Measurements from ENCODE around the gene C17orf113. TPM values are rescaled to one million over a fixed set of nuclear protein-coding genes. Genes with fewer than 3 reads are reported as not detected.

C17orf113 gene
- total and polyA plus RNA-seq, 2 experiments from 2014 or later = 0.29 to 2.1 TPM

DNA sequence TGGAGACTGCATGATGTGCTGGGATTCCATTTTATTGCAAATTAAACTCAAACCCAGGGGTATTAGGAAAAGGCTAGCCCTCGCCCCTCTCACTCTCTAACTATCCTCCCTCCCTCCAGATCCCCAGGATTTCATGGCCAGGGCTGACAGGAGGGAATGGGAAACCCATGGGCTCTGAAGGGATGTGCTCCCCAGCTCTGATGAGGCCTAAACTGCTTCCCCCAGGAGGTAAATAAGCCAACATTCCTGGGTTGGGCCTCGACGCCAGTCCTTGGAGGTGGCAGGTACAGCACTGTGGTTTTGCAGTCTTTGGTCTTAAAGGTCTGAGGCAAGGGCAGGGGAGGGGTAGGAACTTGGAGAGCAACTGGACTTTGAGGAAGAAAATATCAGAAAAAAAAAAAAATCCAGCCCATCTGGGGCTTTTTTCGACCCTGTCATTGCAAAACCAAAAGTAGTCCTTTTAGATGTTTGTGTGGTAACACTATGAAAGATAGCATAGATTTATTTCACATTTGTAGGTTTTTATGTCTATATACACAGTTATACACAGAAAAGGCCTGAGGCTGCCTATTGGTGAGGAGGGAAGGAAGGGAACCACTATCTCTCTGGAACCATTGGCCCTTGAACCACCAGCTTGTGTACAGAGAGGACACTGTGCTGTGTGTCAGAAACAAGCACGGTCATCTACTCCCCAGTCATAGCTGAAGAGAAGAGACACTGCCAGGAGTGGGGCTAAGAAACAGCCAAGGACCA lies 12.0 kb downstream of the C17orf113 start:
- Mint-ChIP-seq H3K4me1 (peaks cover 19% of the 10 kb centered on the region), H3K27me3 (ENCODE audit: insufficient read depth, low read depth, poor library complexity) (peaks cover 5% of the 10 kb centered on the region), H3K27ac (no peak overlapping the region), H3K4me3 (no peak overlapping the region), H3K36me3 (ENCODE audit: low read depth) (no peaks in the 10 kb centered on the region; the same call in 2 of the 3 replicates), H3K9me3 (no peaks in the 10 kb centered on the region)
- Histone ChIP-seq H3F3A (replicated peaks; ENCODE audit: low read depth) (no peaks in the 10 kb centered on the region), H2AFZ (no peak overlapping the region), H4K20me1 (replicated peaks; ENCODE audit: insufficient read depth) (no peaks in the 10 kb centered on the region), H3K36me3 (ENCODE audit: insufficient read depth) (no peaks in the 10 kb centered on the region), H3K9me2 (ENCODE audit: insufficient read depth) (no peaks in the 10 kb centered on the region), H3K4me3 (no peak overlapping the region), H3K27ac (ENCODE audit: low read depth) (0 out of 2 replicates have a peak overlapping the region, but pooled peaks have one; percentile 36), H3K79me2 (replicated peaks; ENCODE audit: insufficient read depth) (no peaks in the 10 kb centered on the region), H3K27me3 (ENCODE audit: insufficient read depth) (no peaks in the 10 kb centered on the region), H3K4me1 (ENCODE audit: insufficient read depth) (no peaks in the 10 kb centered on the region), H3K4me2 (no peak overlapping the region)
- DNase-seq (ENCODE audit: low spot score) = no peak
- TF ChIP-seq, protein P1, sequence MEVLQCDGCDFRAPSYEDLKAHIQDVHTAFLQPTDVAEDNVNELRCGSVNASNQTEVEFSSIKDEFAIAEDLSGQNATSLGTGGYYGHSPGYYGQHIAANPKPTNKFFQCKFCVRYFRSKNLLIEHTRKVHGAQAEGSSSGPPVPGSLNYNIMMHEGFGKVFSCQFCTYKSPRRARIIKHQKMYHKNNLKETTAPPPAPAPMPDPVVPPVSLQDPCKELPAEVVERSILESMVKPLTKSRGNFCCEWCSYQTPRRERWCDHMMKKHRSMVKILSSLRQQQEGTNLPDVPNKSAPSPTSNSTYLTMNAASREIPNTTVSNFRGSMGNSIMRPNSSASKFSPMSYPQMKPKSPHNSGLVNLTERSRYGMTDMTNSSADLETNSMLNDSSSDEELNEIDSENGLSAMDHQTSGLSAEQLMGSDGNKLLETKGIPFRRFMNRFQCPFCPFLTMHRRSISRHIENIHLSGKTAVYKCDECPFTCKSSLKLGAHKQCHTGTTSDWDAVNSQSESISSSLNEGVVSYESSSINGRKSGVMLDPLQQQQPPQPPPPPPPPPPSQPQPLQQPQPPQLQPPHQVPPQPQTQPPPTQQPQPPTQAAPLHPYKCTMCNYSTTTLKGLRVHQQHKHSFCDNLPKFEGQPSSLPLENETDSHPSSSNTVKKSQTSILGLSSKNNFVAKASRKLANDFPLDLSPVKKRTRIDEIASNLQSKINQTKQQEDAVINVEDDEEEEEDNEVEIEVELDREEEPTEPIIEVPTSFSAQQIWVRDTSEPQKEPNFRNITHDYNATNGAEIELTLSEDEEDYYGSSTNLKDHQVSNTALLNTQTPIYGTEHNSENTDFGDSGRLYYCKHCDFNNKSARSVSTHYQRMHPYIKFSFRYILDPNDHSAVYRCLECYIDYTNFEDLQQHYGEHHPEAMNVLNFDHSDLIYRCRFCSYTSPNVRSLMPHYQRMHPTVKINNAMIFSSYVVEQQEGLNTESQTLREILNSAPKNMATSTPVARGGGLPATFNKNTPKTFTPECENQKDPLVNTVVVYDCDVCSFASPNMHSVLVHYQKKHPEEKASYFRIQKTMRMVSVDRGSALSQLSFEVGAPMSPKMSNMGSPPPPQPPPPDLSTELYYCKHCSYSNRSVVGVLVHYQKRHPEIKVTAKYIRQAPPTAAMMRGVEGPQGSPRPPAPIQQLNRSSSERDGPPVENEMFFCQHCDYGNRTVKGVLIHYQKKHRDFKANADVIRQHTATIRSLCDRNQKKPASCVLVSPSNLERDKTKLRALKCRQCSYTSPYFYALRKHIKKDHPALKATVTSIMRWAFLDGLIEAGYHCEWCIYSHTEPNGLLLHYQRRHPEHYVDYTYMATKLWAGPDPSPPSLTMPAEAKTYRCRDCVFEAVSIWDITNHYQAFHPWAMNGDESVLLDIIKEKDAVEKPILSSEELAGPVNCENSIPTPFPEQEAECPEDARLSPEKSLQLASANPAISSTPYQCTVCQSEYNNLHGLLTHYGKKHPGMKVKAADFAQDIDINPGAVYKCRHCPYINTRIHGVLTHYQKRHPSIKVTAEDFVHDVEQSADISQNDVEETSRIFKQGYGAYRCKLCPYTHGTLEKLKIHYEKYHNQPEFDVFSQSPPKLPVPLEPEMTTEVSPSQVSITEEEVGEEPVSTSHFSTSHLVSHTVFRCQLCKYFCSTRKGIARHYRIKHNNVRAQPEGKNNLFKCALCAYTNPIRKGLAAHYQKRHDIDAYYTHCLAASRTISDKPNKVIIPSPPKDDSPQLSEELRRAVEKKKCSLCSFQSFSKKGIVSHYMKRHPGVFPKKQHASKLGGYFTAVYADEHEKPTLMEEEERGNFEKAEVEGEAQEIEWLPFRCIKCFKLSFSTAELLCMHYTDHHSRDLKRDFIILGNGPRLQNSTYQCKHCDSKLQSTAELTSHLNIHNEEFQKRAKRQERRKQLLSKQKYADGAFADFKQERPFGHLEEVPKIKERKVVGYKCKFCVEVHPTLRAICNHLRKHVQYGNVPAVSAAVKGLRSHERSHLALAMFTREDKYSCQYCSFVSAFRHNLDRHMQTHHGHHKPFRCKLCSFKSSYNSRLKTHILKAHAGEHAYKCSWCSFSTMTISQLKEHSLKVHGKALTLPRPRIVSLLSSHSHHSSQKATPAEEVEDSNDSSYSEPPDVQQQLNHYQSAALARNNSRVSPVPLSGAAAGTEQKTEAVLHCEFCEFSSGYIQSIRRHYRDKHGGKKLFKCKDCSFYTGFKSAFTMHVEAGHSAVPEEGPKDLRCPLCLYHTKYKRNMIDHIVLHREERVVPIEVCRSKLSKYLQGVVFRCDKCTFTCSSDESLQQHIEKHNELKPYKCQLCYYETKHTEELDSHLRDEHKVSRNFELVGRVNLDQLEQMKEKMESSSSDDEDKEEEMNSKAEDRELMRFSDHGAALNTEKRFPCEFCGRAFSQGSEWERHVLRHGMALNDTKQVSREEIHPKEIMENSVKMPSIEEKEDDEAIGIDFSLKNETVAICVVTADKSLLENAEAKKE (CRISPR knock-in tag; IDR thresholded peaks at IDR 0.05) = no peak
- TF ChIP-seq, protein P2, sequence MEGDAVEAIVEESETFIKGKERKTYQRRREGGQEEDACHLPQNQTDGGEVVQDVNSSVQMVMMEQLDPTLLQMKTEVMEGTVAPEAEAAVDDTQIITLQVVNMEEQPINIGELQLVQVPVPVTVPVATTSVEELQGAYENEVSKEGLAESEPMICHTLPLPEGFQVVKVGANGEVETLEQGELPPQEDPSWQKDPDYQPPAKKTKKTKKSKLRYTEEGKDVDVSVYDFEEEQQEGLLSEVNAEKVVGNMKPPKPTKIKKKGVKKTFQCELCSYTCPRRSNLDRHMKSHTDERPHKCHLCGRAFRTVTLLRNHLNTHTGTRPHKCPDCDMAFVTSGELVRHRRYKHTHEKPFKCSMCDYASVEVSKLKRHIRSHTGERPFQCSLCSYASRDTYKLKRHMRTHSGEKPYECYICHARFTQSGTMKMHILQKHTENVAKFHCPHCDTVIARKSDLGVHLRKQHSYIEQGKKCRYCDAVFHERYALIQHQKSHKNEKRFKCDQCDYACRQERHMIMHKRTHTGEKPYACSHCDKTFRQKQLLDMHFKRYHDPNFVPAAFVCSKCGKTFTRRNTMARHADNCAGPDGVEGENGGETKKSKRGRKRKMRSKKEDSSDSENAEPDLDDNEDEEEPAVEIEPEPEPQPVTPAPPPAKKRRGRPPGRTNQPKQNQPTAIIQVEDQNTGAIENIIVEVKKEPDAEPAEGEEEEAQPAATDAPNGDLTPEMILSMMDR (conservative IDR thresholded peaks at IDR 0.05; ENCODE audit: low read depth in 2 of 2) = no peak
- no peak for TF ChIP-seq ZNF331 (CRISPR knock-in tag; IDR thresholded peaks at IDR 0.05; ENCODE audit: low read depth)
- TF ChIP-seq EZH2phosphoT487 (IDR thresholded peaks at IDR 0.05; ENCODE audit: unreplicated experiment) = no peak
- TF ChIP-seq, protein P3, sequence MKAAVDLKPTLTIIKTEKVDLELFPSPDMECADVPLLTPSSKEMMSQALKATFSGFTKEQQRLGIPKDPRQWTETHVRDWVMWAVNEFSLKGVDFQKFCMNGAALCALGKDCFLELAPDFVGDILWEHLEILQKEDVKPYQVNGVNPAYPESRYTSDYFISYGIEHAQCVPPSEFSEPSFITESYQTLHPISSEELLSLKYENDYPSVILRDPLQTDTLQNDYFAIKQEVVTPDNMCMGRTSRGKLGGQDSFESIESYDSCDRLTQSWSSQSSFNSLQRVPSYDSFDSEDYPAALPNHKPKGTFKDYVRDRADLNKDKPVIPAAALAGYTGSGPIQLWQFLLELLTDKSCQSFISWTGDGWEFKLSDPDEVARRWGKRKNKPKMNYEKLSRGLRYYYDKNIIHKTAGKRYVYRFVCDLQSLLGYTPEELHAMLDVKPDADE (IDR thresholded peaks at IDR 0.05) = no peak
- TF ChIP-seq ZNF114 (CRISPR knock-in tag; IDR thresholded peaks at IDR 0.05) = no peak
- TF ChIP-seq, protein P4, sequence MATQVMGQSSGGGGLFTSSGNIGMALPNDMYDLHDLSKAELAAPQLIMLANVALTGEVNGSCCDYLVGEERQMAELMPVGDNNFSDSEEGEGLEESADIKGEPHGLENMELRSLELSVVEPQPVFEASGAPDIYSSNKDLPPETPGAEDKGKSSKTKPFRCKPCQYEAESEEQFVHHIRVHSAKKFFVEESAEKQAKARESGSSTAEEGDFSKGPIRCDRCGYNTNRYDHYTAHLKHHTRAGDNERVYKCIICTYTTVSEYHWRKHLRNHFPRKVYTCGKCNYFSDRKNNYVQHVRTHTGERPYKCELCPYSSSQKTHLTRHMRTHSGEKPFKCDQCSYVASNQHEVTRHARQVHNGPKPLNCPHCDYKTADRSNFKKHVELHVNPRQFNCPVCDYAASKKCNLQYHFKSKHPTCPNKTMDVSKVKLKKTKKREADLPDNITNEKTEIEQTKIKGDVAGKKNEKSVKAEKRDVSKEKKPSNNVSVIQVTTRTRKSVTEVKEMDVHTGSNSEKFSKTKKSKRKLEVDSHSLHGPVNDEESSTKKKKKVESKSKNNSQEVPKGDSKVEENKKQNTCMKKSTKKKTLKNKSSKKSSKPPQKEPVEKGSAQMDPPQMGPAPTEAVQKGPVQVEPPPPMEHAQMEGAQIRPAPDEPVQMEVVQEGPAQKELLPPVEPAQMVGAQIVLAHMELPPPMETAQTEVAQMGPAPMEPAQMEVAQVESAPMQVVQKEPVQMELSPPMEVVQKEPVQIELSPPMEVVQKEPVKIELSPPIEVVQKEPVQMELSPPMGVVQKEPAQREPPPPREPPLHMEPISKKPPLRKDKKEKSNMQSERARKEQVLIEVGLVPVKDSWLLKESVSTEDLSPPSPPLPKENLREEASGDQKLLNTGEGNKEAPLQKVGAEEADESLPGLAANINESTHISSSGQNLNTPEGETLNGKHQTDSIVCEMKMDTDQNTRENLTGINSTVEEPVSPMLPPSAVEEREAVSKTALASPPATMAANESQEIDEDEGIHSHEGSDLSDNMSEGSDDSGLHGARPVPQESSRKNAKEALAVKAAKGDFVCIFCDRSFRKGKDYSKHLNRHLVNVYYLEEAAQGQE (IDR thresholded peaks at IDR 0.05; ENCODE audit: unreplicated experiment) = no peak
- TF ChIP-seq STAT1 (IDR thresholded peaks at IDR 0.05; ENCODE audit: unreplicated experiment) = no peak
- no peak for TF ChIP-seq JUNB (IDR thresholded peaks at IDR 0.05; ENCODE audit: unreplicated experiment)
- no peak for TF ChIP-seq POLR2AphosphoS5 (IDR thresholded peaks at IDR 0.05; ENCODE audit: low read depth)
- no peak for TF ChIP-seq CREB1 (CRISPR knock-in tag; IDR thresholded peaks at IDR 0.05; ENCODE audit: low read depth)
- no peak for TF ChIP-seq NANOG (IDR thresholded peaks at IDR 0.05; ENCODE audit: borderline replicate concordance)
- TF ChIP-seq EZH2 (IDR thresholded peaks at IDR 0.05; ENCODE audit: low read depth, unreplicated experiment) = no peak
- peak; percentile 17 for ATAC-seq
